Measurements from ENCODE around the gene KCNJ6.
"Not testable (repeated sequence)": the region's sequence is repeated elsewhere in the genome, so short reads cannot be mapped to it uniquely, and the experiment has no call there.

The KCNJ6 gene

GRCh38 chr21:37603129-37603528 is 313.1 kb downstream of the KCNJ6 start:
- Histone ChIP-seq H3K27me3 (ENCODE audit: control insufficient read depth in 2 of 2, insufficient read depth in 2 of 2, low read length in 2 of 2) (no peaks in the 10 kb centered on the region), H3K4me3 (ENCODE audit: low read length in 2 of 2) (no peak overlapping the region), H3K27ac (ENCODE audit: low read depth in 2 of 2, low read length in 2 of 2) (no peak overlapping the region), H3K4me1 (ENCODE audit: control insufficient read depth in 2 of 2, insufficient read depth in 2 of 2, low read length in 2 of 2) (no peaks in the 10 kb centered on the region), H3K9ac (ENCODE audit: low read depth in 1 of 2, low read length in 2 of 2) (no peak overlapping the region), H3K36me3 (ENCODE audit: control insufficient read depth in 2 of 2, insufficient read depth in 2 of 2, low read length in 2 of 2) (no peaks in the 10 kb centered on the region), H3K9me3 (ENCODE audit: control insufficient read depth in 2 of 2, low read length in 2 of 2) (no peaks in the 10 kb centered on the region)

GRCh38 chr21:37601915-37602314 is 314.3 kb downstream of the KCNJ6 start:
- Histone ChIP-seq H3K9ac (ENCODE audit: low read depth in 1 of 2, low read length in 2 of 2) (no peak overlapping the region), H3K4me1 (ENCODE audit: control insufficient read depth in 2 of 2, insufficient read depth in 2 of 2, low read length in 2 of 2) (no peaks in the 10 kb centered on the region), H3K36me3 (ENCODE audit: control insufficient read depth in 2 of 2, insufficient read depth in 2 of 2, low read length in 2 of 2) (no peaks in the 10 kb centered on the region), H3K27ac (ENCODE audit: low read depth in 2 of 2, low read length in 2 of 2) (no peak overlapping the region), H3K9me3 (ENCODE audit: control insufficient read depth in 2 of 2, low read length in 2 of 2) (no peaks in the 10 kb centered on the region), H3K4me3 (ENCODE audit: low read length in 2 of 2) (no peak overlapping the region), H3K27me3 (ENCODE audit: control insufficient read depth in 2 of 2, insufficient read depth in 2 of 2, low read length in 2 of 2) (no peaks in the 10 kb centered on the region)

DNA sequence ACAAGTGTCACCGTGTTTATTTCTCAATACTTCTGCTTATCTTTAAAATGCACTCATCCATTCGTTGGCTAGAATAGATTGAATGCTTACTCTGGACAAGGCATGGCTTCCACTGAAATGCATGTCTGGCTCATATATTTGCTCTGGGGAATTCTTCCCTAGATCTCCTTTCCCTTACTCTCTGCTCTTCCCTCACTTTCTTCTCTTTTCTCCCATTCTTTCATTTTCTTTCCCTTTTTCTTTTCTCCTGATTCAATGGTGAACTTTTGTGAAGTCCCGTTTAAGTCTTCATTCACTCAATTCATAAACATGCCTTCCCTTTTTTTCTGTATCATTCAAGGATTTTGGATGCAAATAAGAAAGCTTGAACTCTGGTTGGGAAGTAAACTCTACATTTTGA is 315.2 kb downstream of the KCNJ6 start:
- no peaks in the 10 kb centered on the region for H3K4me1 ChIP-seq (ENCODE audit: control insufficient read depth in 2 of 2, insufficient read depth in 2 of 2, low read length in 2 of 2)
- no peak overlapping the region for H3K9ac ChIP-seq (ENCODE audit: low read depth in 1 of 2, low read length in 2 of 2)
- no peaks in the 10 kb centered on the region for H3K9me3 ChIP-seq (ENCODE audit: control insufficient read depth in 2 of 2, low read length in 2 of 2)
- H3K27me3 ChIP-seq (ENCODE audit: control insufficient read depth in 2 of 2, insufficient read depth in 2 of 2, low read length in 2 of 2), result no peaks in the 10 kb centered on the region
- H3K27ac ChIP-seq (ENCODE audit: low read depth in 2 of 2, low read length in 2 of 2), result no peak overlapping the region
- no peak overlapping the region for H3K4me3 ChIP-seq (ENCODE audit: low read length in 2 of 2)
- no peaks in the 10 kb centered on the region for H3K36me3 ChIP-seq (ENCODE audit: control insufficient read depth in 2 of 2, insufficient read depth in 2 of 2, low read length in 2 of 2)

- H3K27ac ChIP-seq (ENCODE audit: low read depth in 2 of 2, low read length in 2 of 2), result no peak overlapping the region
- H3K36me3 ChIP-seq (ENCODE audit: control insufficient read depth in 2 of 2, insufficient read depth in 2 of 2, low read length in 2 of 2), result no peaks in the 10 kb centered on the region
- H3K9me3 ChIP-seq (ENCODE audit: control insufficient read depth in 2 of 2, low read length in 2 of 2), result no peaks in the 10 kb centered on the region
- H3K4me1 ChIP-seq (ENCODE audit: control insufficient read depth in 2 of 2, insufficient read depth in 2 of 2, low read length in 2 of 2), result no peaks in the 10 kb centered on the region
- no peak overlapping the region for H3K9ac ChIP-seq (ENCODE audit: low read depth in 1 of 2, low read length in 2 of 2)
- H3K27me3 ChIP-seq (ENCODE audit: control insufficient read depth in 2 of 2, insufficient read depth in 2 of 2, low read length in 2 of 2), result no peaks in the 10 kb centered on the region
- no peak overlapping the region for H3K4me3 ChIP-seq (ENCODE audit: low read length in 2 of 2)
These were observed 320.3 kb downstream of the KCNJ6 start for GRCh38 chr21:37595944-37596343.

DNA sequence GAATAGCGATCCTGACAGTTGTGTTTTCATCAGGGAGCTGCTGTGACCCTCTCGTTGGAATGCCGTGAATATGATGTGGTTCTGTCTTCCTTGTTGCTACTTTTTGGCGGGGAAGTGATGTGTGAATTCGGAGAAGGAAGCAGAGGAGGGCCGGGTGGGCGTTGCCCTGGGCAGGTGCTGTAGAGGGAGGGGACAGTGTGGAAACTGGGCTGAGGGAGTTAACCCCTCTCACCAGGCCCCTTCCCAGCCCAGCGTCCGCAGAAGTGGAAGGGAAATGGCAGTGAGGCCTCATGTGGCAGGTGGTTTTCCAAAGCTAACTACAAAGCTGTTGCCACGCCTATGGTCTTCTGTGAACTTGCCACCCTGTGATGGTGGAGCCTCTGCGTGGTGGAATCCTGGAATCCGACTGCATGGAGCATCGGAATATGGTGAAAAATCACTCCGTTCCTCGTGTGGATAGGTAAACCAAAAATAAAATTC is 321.7 kb downstream of the KCNJ6 start:
- no peaks in the 10 kb centered on the region for H3K27me3 ChIP-seq (ENCODE audit: control insufficient read depth in 2 of 2, insufficient read depth in 2 of 2, low read length in 2 of 2)
- H3K9ac ChIP-seq (ENCODE audit: low read depth in 1 of 2, low read length in 2 of 2), result no peak overlapping the region
- no peaks in the 10 kb centered on the region for H3K9me3 ChIP-seq (ENCODE audit: control insufficient read depth in 2 of 2, low read length in 2 of 2)
- no peaks in the 10 kb centered on the region for H3K36me3 ChIP-seq (ENCODE audit: control insufficient read depth in 2 of 2, insufficient read depth in 2 of 2, low read length in 2 of 2)
- no peaks in the 10 kb centered on the region for H3K4me1 ChIP-seq (ENCODE audit: control insufficient read depth in 2 of 2, insufficient read depth in 2 of 2, low read length in 2 of 2)
- no peak overlapping the region for H3K27ac ChIP-seq (ENCODE audit: low read depth in 2 of 2, low read length in 2 of 2)
- no peak overlapping the region for H3K4me3 ChIP-seq (ENCODE audit: low read length in 2 of 2)

DNA sequence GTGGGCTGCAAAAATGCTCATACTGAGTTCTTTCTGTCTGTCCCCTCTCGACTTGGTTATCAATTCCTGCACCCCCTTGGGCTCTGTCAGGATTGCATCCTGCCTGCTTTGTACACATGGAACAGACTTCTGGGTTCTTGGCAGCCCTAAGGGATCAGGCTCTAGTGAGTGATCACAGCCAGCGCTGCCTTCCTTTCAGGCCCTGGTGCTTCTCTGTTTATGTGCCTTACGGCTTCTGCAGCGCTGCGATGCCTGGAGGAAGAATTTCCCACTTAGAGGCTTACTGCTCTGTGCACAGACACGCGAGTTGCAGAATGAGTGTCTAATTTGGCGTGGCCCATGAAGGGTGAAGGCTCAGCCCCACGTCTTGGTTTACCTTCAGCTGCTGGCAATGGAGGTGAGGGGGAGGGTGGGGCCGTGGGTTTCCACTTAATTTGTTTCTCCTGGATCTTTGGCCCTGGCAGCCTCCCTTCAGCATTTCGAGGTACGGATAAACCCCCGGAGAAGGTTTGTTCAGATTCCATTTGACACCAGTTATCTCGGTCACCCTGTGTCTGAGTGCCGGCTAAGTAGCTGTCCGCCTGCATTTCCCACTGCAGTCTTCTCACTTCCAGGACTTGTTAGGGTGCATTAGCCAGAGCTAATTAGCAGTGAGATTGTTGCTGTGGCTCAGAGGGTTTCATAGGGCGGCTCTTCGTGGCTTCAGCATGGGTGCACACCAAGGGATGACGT is 322.4 kb downstream of the KCNJ6 start:
- H3K4me1 ChIP-seq (ENCODE audit: control insufficient read depth in 2 of 2, insufficient read depth in 2 of 2, low read length in 2 of 2), result no peaks in the 10 kb centered on the region
- no peak overlapping the region for H3K27ac ChIP-seq (ENCODE audit: low read depth in 2 of 2, low read length in 2 of 2)
- no peak overlapping the region for H3K9ac ChIP-seq (ENCODE audit: low read depth in 1 of 2, low read length in 2 of 2)
- H3K4me3 ChIP-seq (ENCODE audit: low read length in 2 of 2), result no peak overlapping the region
- no peaks in the 10 kb centered on the region for H3K27me3 ChIP-seq (ENCODE audit: control insufficient read depth in 2 of 2, insufficient read depth in 2 of 2, low read length in 2 of 2)
- H3K9me3 ChIP-seq (ENCODE audit: control insufficient read depth in 2 of 2, low read length in 2 of 2), result no peaks in the 10 kb centered on the region
- H3K36me3 ChIP-seq (ENCODE audit: control insufficient read depth in 2 of 2, insufficient read depth in 2 of 2, low read length in 2 of 2), result no peaks in the 10 kb centered on the region

- Histone ChIP-seq H3K27ac (ENCODE audit: low read depth in 2 of 2, low read length in 2 of 2) (no peak overlapping the region), H3K27me3 (ENCODE audit: control insufficient read depth in 2 of 2, insufficient read depth in 2 of 2, low read length in 2 of 2) (no peaks in the 10 kb centered on the region), H3K9me3 (ENCODE audit: control insufficient read depth in 2 of 2, low read length in 2 of 2) (no peaks in the 10 kb centered on the region), H3K36me3 (ENCODE audit: control insufficient read depth in 2 of 2, insufficient read depth in 2 of 2, low read length in 2 of 2) (no peaks in the 10 kb centered on the region), H3K9ac (ENCODE audit: low read depth in 1 of 2, low read length in 2 of 2) (no peak overlapping the region), H3K4me1 (ENCODE audit: control insufficient read depth in 2 of 2, insufficient read depth in 2 of 2, low read length in 2 of 2) (no peaks in the 10 kb centered on the region), H3K4me3 (ENCODE audit: low read length in 2 of 2) (no peak overlapping the region)
These were observed 323.2 kb downstream of the KCNJ6 start for GRCh38 chr21:37593015-37593414.

- no peak overlapping the region for H3K27ac ChIP-seq (ENCODE audit: low read depth in 2 of 2, low read length in 2 of 2)
- H3K4me3 ChIP-seq (ENCODE audit: low read length in 2 of 2), result no peak overlapping the region
- H3K36me3 ChIP-seq (ENCODE audit: control insufficient read depth in 2 of 2, insufficient read depth in 2 of 2, low read length in 2 of 2), result no peaks in the 10 kb centered on the region
- no peak overlapping the region for H3K9ac ChIP-seq (ENCODE audit: low read depth in 1 of 2, low read length in 2 of 2)
- no peaks in the 10 kb centered on the region for H3K27me3 ChIP-seq (ENCODE audit: control insufficient read depth in 2 of 2, insufficient read depth in 2 of 2, low read length in 2 of 2)
- no peaks in the 10 kb centered on the region for H3K4me1 ChIP-seq (ENCODE audit: control insufficient read depth in 2 of 2, insufficient read depth in 2 of 2, low read length in 2 of 2)
- no peaks in the 10 kb centered on the region for H3K9me3 ChIP-seq (ENCODE audit: control insufficient read depth in 2 of 2, low read length in 2 of 2)
These were observed 323.8 kb downstream of the KCNJ6 start for GRCh38 chr21:37592496-37592895.

DNA sequence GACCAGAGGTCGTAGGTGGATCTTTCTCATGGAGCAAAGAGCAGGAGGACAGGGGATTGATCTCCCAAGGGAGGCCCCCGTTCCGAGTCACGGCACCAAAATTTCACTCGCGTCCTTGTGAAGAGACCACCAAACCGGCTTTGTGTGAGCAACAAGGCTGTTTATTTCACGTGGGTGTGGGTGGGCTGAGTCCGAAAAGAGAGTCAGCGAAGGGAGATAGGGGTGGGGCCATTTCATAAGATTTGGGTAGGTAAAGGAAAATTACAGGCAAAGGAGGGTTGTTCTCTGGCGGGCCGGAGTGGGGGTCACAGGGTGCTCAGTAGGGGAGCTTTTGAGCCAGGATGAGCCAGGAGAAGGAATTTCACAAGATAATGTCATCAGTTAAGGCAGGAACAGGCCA is 324.3 kb downstream of the KCNJ6 start:
- H3K36me3 ChIP-seq (ENCODE audit: control insufficient read depth in 2 of 2, insufficient read depth in 2 of 2, low read length in 2 of 2); H3K27ac ChIP-seq (ENCODE audit: low read depth in 2 of 2, low read length in 2 of 2); H3K4me1 ChIP-seq (ENCODE audit: control insufficient read depth in 2 of 2, insufficient read depth in 2 of 2, low read length in 2 of 2); H3K4me3 ChIP-seq (ENCODE audit: low read length in 2 of 2); H3K9me3 ChIP-seq (ENCODE audit: control insufficient read depth in 2 of 2, low read length in 2 of 2); H3K27me3 ChIP-seq (ENCODE audit: control insufficient read depth in 2 of 2, insufficient read depth in 2 of 2, low read length in 2 of 2); H3K9ac ChIP-seq (ENCODE audit: low read depth in 1 of 2, low read length in 2 of 2): not testable (repeated sequence)

DNA sequence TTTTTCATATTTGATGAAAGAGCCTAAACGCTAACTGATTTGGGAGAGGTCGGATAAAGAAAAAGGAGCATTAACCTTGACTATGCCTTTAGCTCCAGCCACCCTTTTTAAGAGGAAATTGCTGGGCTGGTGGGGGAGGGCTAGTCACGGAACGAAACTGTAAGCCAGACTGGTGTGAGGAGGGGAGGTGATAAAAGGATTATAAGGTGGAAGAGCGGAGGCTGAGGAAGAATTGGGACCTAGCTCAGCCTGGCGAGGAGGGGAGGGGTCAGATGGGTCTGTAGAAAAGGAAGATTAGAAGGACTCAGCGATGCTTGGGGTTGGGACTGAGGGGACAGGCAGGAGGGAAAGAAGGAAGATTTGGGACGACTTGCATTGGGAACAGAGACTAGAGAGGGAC is 325.4 kb downstream of the KCNJ6 start:
- not testable (repeated sequence) for H3K36me3 ChIP-seq (ENCODE audit: control insufficient read depth in 2 of 2, insufficient read depth in 2 of 2, low read length in 2 of 2); H3K27me3 ChIP-seq (ENCODE audit: control insufficient read depth in 2 of 2, insufficient read depth in 2 of 2, low read length in 2 of 2); H3K9me3 ChIP-seq (ENCODE audit: control insufficient read depth in 2 of 2, low read length in 2 of 2); H3K9ac ChIP-seq (ENCODE audit: low read depth in 1 of 2, low read length in 2 of 2); H3K4me3 ChIP-seq (ENCODE audit: low read length in 2 of 2); H3K4me1 ChIP-seq (ENCODE audit: control insufficient read depth in 2 of 2, insufficient read depth in 2 of 2, low read length in 2 of 2); H3K27ac ChIP-seq (ENCODE audit: low read depth in 2 of 2, low read length in 2 of 2)

DNA sequence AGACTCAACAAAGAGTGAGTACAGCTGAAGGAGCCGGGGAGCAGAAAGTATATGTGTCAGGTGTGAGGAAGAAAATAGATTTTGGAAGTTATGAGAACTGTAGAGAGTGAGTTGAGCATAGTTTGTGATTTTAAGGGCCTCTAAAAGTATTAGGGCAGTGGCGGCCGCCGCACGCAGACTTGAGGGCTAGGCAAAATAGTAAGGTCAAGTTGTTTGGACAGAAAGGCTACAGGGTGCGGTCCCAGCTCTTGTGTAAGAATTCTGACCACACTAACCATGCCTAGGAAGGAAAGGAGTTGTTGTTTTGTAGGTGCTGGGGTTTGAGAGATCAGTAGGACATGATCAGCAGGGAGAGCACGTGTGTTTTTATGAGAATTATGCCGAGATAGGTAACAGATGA is 327.6 kb downstream of the KCNJ6 start:
- H3K4me3 ChIP-seq (ENCODE audit: low read length in 2 of 2); H3K9me3 ChIP-seq (ENCODE audit: control insufficient read depth in 2 of 2, low read length in 2 of 2); H3K27ac ChIP-seq (ENCODE audit: low read depth in 2 of 2, low read length in 2 of 2); H3K36me3 ChIP-seq (ENCODE audit: control insufficient read depth in 2 of 2, insufficient read depth in 2 of 2, low read length in 2 of 2); H3K4me1 ChIP-seq (ENCODE audit: control insufficient read depth in 2 of 2, insufficient read depth in 2 of 2, low read length in 2 of 2); H3K27me3 ChIP-seq (ENCODE audit: control insufficient read depth in 2 of 2, insufficient read depth in 2 of 2, low read length in 2 of 2); H3K9ac ChIP-seq (ENCODE audit: low read depth in 1 of 2, low read length in 2 of 2): not testable (repeated sequence)
